Osteocyte (in vitro differentiated cells): Measurements from ENCODE around the gene GNAT1. TPM values are rescaled to one million over a fixed set of nuclear protein-coding genes. Genes with fewer than 3 reads are reported as not detected.
"Not testable (repeated sequence)": the region's sequence is repeated elsewhere in the genome, so short reads cannot be mapped to it uniquely, and the experiment has no call there.

Experiments used
- DNase-seq: peaks from one replicate; pipeline ENCODE4 v3.0.0; 2021; ENCODE audit warnings: mixed read lengths; ENCODE audit not compliant: unreplicated experiment; ENCODE audit errors: extremely low spot score
- H3K27ac Mint-ChIP-seq: one replicate; pipeline ENCODE4 v1.8.0; 2021; ENCODE audit warnings: mild to moderate bottlenecking, mixed read lengths; ENCODE audit not compliant: unreplicated experiment
- H3K27me3 Mint-ChIP-seq: one replicate; pipeline ENCODE4 v1.8.0; 2021; ENCODE audit warnings: mixed read lengths; ENCODE audit not compliant: unreplicated experiment
- H3K36me3 Mint-ChIP-seq: one replicate; pipeline ENCODE4 v1.8.0; 2021; ENCODE audit warnings: mixed read lengths; ENCODE audit not compliant: unreplicated experiment
- H3K4me1 Mint-ChIP-seq: one replicate; pipeline ENCODE4 v1.8.0; 2021; ENCODE audit warnings: mixed read lengths; ENCODE audit not compliant: unreplicated experiment
- H3K4me3 Mint-ChIP-seq: one replicate; pipeline ENCODE4 v1.8.0; 2021; ENCODE audit warnings: mild to moderate bottlenecking, moderate library complexity, mixed read lengths; ENCODE audit not compliant: unreplicated experiment
- H3K9me3 Mint-ChIP-seq: one replicate; pipeline ENCODE4 v1.8.0; 2021; ENCODE audit warnings: mixed read lengths; ENCODE audit not compliant: unreplicated experiment
- total RNA-seq: library from RNA; stranded (reverse); gene quantifications from 2 replicates; pipeline ENCODE4 v1.2.1, GENCODE V29; 2021
- TF ChIP-seq, protein P1 (sequence below): fragments of 200-600 bp; sonication (generic); IDR thresholded peaks from 2 replicates; pipeline ENCODE4 v1.5.0; 2021; ENCODE audit warnings: antibody characterized with exemption, mild to moderate bottlenecking, moderate library complexity

Gene GNAT1
- total RNA-seq, 1 donor from 2014 or later: not detected

DNA sequence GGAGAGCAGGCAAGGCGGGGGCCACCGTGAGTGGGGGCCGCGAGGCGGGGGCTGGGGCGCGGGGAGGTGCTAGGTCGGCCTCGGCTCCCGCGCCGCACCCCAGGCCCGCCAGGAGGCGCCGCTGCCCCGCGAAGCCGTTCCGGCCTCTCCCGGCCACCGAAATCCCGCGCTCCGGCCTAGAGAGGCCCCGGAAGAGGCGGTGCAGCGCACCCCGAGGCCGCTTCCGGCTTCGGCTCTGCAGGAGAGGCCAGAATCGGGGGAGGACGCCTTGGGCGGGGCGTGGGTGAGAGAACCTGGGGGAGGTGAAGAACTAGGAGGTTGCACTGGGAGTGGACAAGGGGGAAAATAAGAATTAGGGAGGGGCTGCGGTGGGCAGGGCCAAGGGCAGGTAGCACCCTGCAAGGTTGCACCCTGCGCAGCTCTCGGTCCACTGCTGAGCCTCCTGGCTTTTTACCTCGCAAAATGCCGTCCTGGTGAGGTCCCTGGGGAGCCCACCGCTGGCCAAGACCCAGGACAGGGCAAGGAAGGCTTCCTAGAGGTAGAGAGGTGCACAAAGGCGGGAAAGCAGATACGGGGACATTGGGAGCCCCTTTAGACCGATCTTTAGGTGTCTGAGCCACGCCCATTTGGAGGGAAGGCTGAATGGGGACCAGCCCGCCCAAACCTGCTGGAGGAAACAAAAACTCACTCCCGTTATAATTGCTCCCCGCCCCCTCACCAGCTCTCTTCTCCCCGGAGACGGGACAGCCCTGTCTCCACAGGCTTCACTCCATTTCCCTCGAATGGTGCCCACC, 36.2 kb downstream of the GNAT1 start:
- peak overlapping the region; percentile 72 for H3K27ac Mint-ChIP-seq
- H3K9me3 Mint-ChIP-seq: no peaks in the 10 kb centered on the region
- DNase-seq: peak; percentile 96
- H3K4me1 Mint-ChIP-seq: peaks cover 27% of the 10 kb centered on the region
- TF ChIP-seq, protein P1, sequence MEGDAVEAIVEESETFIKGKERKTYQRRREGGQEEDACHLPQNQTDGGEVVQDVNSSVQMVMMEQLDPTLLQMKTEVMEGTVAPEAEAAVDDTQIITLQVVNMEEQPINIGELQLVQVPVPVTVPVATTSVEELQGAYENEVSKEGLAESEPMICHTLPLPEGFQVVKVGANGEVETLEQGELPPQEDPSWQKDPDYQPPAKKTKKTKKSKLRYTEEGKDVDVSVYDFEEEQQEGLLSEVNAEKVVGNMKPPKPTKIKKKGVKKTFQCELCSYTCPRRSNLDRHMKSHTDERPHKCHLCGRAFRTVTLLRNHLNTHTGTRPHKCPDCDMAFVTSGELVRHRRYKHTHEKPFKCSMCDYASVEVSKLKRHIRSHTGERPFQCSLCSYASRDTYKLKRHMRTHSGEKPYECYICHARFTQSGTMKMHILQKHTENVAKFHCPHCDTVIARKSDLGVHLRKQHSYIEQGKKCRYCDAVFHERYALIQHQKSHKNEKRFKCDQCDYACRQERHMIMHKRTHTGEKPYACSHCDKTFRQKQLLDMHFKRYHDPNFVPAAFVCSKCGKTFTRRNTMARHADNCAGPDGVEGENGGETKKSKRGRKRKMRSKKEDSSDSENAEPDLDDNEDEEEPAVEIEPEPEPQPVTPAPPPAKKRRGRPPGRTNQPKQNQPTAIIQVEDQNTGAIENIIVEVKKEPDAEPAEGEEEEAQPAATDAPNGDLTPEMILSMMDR: peak; percentile 95
- H3K36me3 Mint-ChIP-seq: no peaks in the 10 kb centered on the region
- peaks cover 7% of the 10 kb centered on the region for H3K27me3 Mint-ChIP-seq
- peak overlapping the region; percentile 92 for H3K4me3 Mint-ChIP-seq

GRCh38 chr3:50228184-50228763, 36.9 kb downstream of the GNAT1 start:
- peaks cover 27% of the 10 kb centered on the region for H3K4me1 Mint-ChIP-seq
- peak overlapping the region; percentile 72 for H3K27ac Mint-ChIP-seq
- not testable (repeated sequence) for DNase-seq, H3K9me3 Mint-ChIP-seq, H3K36me3 Mint-ChIP-seq, H3K27me3 Mint-ChIP-seq
- peak overlapping the region; percentile 92 for H3K4me3 Mint-ChIP-seq

GRCh38 chr3:50229490-50229889, 38.1 kb downstream of the GNAT1 start:
- H3K36me3 Mint-ChIP-seq: no peaks in the 10 kb centered on the region
- H3K9me3 Mint-ChIP-seq: no peaks in the 10 kb centered on the region
- H3K4me3 Mint-ChIP-seq: no peak overlapping the region
- H3K4me1 Mint-ChIP-seq: peaks cover 27% of the 10 kb centered on the region
- no peak overlapping the region for H3K27ac Mint-ChIP-seq
- TF ChIP-seq, protein P1: no peak
- H3K27me3 Mint-ChIP-seq: peaks cover 4% of the 10 kb centered on the region
- DNase-seq: no peak

- no peak for DNase-seq
- H3K27me3 Mint-ChIP-seq: no peaks in the 10 kb centered on the region
- peaks cover 27% of the 10 kb centered on the region for H3K4me1 Mint-ChIP-seq
- no peaks in the 10 kb centered on the region for H3K36me3 Mint-ChIP-seq
- H3K27ac Mint-ChIP-seq: no peak overlapping the region
- no peaks in the 10 kb centered on the region for H3K9me3 Mint-ChIP-seq
- TF ChIP-seq, protein P1: no peak
- H3K4me3 Mint-ChIP-seq: no peak overlapping the region
Measured at GRCh38 chr3:50230104-50230793, 38.8 kb downstream of the GNAT1 start.

DNA sequence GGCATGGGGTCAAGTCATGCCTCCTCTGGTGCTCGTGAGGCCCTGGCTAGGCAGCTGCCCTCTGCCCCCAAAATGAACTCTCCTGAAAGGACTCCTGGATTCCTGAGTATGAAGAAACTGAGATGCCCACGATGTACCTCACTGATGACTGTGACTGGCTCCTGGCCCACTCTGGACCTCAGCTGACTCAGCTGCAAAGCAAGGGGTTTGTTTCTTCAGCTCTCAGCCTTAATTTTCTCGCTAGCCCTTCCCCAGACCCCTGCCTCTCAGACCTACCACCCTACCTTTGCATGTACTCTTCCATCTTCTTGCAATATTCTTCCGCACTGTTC, 39.4 kb downstream of the GNAT1 start:
- H3K36me3 Mint-ChIP-seq: no peaks in the 10 kb centered on the region
- DNase-seq: no peak
- H3K4me1 Mint-ChIP-seq: peaks cover 31% of the 10 kb centered on the region

More for the DNA sequence above, 39.4 kb downstream of the GNAT1 start:
- H3K9me3 Mint-ChIP-seq: no peaks in the 10 kb centered on the region
- no peaks in the 10 kb centered on the region for H3K27me3 Mint-ChIP-seq
- no peak overlapping the region for H3K4me3 Mint-ChIP-seq
- no peak overlapping the region for H3K27ac Mint-ChIP-seq
- TF ChIP-seq, protein P1: no peak
